Measurements from ENCODE around the gene RNF223.

The RNF223 gene

DNA sequence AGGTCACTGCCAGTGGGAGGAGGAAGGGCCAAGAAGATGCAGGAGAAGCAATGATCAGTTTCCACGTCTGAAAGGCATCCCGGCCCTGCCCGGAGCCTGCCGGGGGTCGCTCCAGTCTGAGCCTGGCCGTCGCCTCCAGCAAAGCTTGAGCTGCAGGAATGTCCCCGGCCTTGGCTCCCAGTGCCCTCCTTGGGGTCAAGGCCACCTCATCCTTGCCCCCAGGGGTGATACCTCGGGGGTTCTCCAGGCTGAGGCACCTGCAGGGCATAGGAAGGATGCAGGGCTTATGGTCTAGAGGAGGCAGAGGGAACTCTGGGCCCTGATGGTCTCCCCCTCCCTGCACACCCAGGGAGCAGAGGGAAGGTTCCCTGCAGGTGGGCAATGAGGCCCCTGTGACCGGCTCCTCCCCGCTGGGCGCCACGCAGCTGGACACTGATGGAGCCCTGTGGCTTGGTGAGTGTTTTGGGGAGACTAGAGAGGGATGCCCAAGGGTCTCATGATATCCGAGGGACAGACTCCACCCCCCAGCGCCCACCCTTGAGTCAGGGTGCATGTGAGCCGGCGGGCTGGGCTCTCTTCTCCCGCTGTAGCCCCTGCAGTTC is 19.9 kb downstream of the RNF223 start:
- no peak overlapping the region for H3K9ac ChIP-seq (ENCODE audit: low read length)
- no peaks in the 10 kb centered on the region for H3K79me2 ChIP-seq (ENCODE audit: low read length)
- H3K27ac ChIP-seq (ENCODE audit: low read length) = no peak overlapping the region
- H3K4me1 ChIP-seq (ENCODE audit: low read length) = peaks cover 6% of the 10 kb centered on the region
- 0 out of 2 replicates have a peak, but pooled peaks cover 5% of the 10 kb centered on the region for H3K27me3 ChIP-seq (ENCODE audit: low read depth, low read length)
- H4K20me1 ChIP-seq (ENCODE audit: insufficient read depth, low read length) = no peaks in the 10 kb centered on the region
- TF ChIP-seq, protein P1, sequence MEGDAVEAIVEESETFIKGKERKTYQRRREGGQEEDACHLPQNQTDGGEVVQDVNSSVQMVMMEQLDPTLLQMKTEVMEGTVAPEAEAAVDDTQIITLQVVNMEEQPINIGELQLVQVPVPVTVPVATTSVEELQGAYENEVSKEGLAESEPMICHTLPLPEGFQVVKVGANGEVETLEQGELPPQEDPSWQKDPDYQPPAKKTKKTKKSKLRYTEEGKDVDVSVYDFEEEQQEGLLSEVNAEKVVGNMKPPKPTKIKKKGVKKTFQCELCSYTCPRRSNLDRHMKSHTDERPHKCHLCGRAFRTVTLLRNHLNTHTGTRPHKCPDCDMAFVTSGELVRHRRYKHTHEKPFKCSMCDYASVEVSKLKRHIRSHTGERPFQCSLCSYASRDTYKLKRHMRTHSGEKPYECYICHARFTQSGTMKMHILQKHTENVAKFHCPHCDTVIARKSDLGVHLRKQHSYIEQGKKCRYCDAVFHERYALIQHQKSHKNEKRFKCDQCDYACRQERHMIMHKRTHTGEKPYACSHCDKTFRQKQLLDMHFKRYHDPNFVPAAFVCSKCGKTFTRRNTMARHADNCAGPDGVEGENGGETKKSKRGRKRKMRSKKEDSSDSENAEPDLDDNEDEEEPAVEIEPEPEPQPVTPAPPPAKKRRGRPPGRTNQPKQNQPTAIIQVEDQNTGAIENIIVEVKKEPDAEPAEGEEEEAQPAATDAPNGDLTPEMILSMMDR (IDR thresholded peaks at IDR 0.05; ENCODE audit: low read depth, low read length) = no peak
- no peak for TF ChIP-seq EZH2phosphoT487 (IDR thresholded peaks at IDR 0.05; ENCODE audit: low read depth)
- H3K4me3 ChIP-seq (ENCODE audit: low read length) = no peak overlapping the region
- H3K36me3 ChIP-seq (replicated peaks; ENCODE audit: low read depth, low read length) = no peaks in the 10 kb centered on the region
- no peaks in the 10 kb centered on the region for H3K9me3 ChIP-seq (ENCODE audit: insufficient read depth, low read length)
- no peak overlapping the region for H2AFZ ChIP-seq (ENCODE audit: low read depth, low read length)
- H3K4me2 ChIP-seq (ENCODE audit: low read length) = no peak overlapping the region

DNA sequence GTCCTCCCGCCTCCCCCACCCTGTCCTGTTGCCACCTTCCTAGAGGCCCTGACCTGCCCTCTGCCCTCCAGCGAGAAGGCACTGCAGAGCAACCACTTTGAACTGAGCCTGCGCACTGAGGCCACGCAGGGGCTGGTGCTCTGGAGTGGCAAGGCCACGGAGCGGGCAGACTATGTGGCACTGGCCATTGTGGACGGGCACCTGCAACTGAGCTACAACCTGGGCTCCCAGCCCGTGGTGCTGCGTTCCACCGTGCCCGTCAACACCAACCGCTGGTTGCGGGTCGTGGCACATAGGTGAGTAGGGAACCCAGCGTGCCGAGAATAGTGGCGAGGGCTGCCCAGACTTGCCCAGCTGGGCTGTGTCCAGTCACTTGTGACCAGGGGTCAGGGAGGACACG is 20.4 kb downstream of the RNF223 start:
- Histone ChIP-seq H3K79me2 (ENCODE audit: low read length) (no peaks in the 10 kb centered on the region), H3K36me3 (replicated peaks; ENCODE audit: low read depth, low read length) (no peaks in the 10 kb centered on the region), H3K4me1 (ENCODE audit: low read length) (peaks cover 6% of the 10 kb centered on the region), H4K20me1 (ENCODE audit: insufficient read depth, low read length) (no peaks in the 10 kb centered on the region), H3K27me3 (ENCODE audit: low read depth, low read length) (0 out of 2 replicates have a peak, but pooled peaks cover 2% of the 10 kb centered on the region), H3K9ac (ENCODE audit: low read length) (no peak overlapping the region), H2AFZ (ENCODE audit: low read depth, low read length) (no peak overlapping the region), H3K27ac (ENCODE audit: low read length) (no peak overlapping the region), H3K9me3 (ENCODE audit: insufficient read depth, low read length) (no peaks in the 10 kb centered on the region), H3K4me3 (ENCODE audit: low read length) (no peak overlapping the region), H3K4me2 (ENCODE audit: low read length) (no peak overlapping the region)
- TF ChIP-seq, protein P1 (IDR thresholded peaks at IDR 0.05; ENCODE audit: low read depth, low read length) = no peak
- TF ChIP-seq EZH2phosphoT487 (IDR thresholded peaks at IDR 0.05; ENCODE audit: low read depth) = no peak

DNA sequence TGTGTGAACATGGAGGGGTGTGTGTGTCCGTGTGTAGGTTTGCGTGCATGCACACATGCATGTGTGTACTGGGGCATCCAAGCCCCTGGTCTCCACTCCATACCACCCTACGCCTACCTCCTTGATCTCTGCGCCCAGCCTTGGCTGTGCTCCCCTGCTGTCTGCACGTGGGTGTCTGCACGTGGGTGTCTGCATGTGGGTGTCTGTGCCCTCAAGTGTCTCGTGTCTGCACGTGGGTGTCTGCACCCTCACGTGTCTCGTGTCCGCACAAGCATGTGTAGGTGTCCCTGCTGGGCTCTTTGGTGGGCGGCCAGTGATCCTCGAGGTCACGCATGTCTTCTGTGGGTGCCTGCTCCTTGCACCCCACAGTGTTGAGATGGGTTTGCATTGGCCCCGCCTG is 21.1 kb downstream of the RNF223 start:
- Histone ChIP-seq H4K20me1 (ENCODE audit: insufficient read depth, low read length) (no peaks in the 10 kb centered on the region), H3K4me2 (ENCODE audit: low read length) (no peak overlapping the region), H3K27me3 (ENCODE audit: low read depth, low read length) (no peaks in the 10 kb centered on the region), H3K4me3 (ENCODE audit: low read length) (no peak overlapping the region), H3K9ac (ENCODE audit: low read length) (no peak overlapping the region), H3K36me3 (replicated peaks; ENCODE audit: low read depth, low read length) (no peaks in the 10 kb centered on the region), H3K9me3 (ENCODE audit: insufficient read depth, low read length) (no peaks in the 10 kb centered on the region), H3K79me2 (ENCODE audit: low read length) (no peaks in the 10 kb centered on the region), H3K4me1 (ENCODE audit: low read length) (peaks cover 6% of the 10 kb centered on the region), H3K27ac (ENCODE audit: low read length) (no peak overlapping the region), H2AFZ (ENCODE audit: low read depth, low read length) (no peak overlapping the region)
- TF ChIP-seq, protein P1 (IDR thresholded peaks at IDR 0.05; ENCODE audit: low read depth, low read length) = no peak
- TF ChIP-seq EZH2phosphoT487 (IDR thresholded peaks at IDR 0.05; ENCODE audit: low read depth) = no peak

DNA sequence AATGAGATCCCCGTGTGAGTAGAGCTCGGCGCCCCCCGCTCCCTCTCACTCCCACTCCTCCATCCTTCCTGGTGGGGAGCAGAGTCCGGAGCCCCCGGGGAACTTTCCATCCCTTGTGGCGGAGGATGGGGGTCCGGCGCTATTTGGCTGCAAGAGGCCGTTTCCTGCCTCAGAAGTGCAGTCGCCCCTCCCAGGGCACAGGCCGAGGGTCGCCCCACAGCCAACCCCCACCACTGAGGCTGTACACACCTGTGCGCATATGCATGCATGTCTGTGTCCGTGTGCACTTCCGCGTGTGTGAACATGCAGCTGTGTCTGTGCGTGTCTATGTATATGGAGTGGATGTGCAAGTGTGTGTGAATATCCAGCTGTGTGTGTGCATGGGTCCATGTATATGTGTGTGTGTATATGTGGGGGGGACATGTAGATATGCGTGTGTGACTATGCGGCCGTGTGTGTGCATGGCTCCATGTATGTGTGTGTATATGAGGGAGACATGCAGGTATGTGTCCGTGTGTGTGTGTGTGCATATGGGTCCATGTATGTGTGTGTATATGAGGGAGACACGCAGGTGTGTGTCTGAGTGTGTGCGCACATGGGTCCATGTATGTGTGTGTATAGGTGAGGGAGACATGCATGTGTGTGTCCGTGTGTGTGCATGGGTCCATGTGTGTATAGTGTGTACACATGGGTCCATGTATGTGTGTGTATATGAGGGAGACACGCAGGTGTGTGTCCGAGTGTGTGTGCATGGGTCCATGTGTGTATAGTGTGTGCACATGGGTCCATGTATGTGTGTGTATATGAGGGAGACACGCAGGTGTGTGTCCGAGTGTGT is 21.9 kb downstream of the RNF223 start:
- H3K4me2 ChIP-seq (ENCODE audit: low read length) = no peak overlapping the region
- H3K4me1 ChIP-seq (ENCODE audit: low read length) = peaks cover 6% of the 10 kb centered on the region
- no peaks in the 10 kb centered on the region for H3K9me3 ChIP-seq (ENCODE audit: insufficient read depth, low read length)
- H2AFZ ChIP-seq (ENCODE audit: low read depth, low read length) = no peak overlapping the region
- no peak for TF ChIP-seq EZH2phosphoT487 (IDR thresholded peaks at IDR 0.05; ENCODE audit: low read depth)
- TF ChIP-seq, protein P1 (IDR thresholded peaks at IDR 0.05; ENCODE audit: low read depth, low read length) = no peak
- no peaks in the 10 kb centered on the region for H4K20me1 ChIP-seq (ENCODE audit: insufficient read depth, low read length)
- no peak overlapping the region for H3K27ac ChIP-seq (ENCODE audit: low read length)
- H3K27me3 ChIP-seq (ENCODE audit: low read depth, low read length) = no peaks in the 10 kb centered on the region
- no peaks in the 10 kb centered on the region for H3K79me2 ChIP-seq (ENCODE audit: low read length)
- H3K9ac ChIP-seq (ENCODE audit: low read length) = no peak overlapping the region
- no peak overlapping the region for H3K4me3 ChIP-seq (ENCODE audit: low read length)
- H3K36me3 ChIP-seq (replicated peaks; ENCODE audit: low read depth, low read length) = no peaks in the 10 kb centered on the region

All from OCI-LY3 (cell line).